Measurements from ENCODE around the gene E2F8.

- TF ChIP-seq REST (IDR thresholded peaks at IDR 0.05; ENCODE audit: insufficient read depth in 1 of 2, low read depth in 2 of 2, low read length in 2 of 2), result no peak
- TF ChIP-seq POLR2AphosphoS5 (IDR thresholded peaks at IDR 0.05; ENCODE audit: low read depth, low read length), result no peak
- TF ChIP-seq TAF1 (IDR thresholded peaks at IDR 0.05; ENCODE audit: borderline replicate concordance, insufficient read depth, low read length), result no peak
- no peak for TF ChIP-seq SIN3A (IDR thresholded peaks at IDR 0.05; ENCODE audit: borderline replicate concordance, insufficient read depth, low read length)
These were observed 12.5 kb upstream of the E2F8 start for GRCh38 chr11:19253153-19253745.

Data from PFSK-1 (cell line).